ENCODE measurements around the gene PLIN1. TPM values are rescaled to one million over a fixed set of nuclear protein-coding genes. Genes with fewer than 3 reads are reported as not detected.

The PLIN1 gene
- total RNA-seq, 1 experiment from 2014 or later: 0.09 TPM

DNA sequence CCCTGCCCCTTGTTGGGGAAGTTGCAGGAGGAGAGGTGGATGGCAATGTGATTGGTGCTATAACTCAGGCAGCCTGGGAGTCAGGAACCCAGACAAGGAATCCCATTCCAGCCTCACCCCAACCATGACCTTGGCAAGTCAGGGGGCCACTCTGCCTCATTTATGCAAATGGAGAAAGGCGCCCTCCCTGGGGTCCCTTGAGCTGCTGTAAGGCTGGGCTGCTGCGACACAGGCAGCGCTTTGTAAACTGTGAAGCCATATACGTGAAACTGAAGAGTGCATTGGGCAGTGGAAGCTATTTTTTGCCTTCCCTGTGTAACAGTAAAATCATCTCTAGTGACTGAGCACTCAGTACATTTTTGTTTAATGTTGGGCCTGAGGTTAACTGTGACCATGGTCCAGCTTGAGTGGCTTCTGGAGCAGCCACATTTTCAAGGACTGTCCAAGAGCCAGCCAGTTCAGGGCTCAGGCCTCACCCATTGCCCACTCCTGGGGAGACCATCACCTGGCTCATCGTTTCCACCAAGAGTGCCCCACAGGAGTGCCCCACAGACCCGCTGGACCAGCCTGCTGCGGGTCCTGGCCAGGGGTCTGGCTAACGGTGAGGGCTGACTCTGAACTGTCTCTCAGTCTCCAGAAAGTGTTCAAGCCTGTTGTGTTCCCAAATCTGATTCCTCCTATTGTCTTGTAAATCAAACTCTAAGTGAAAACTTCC is 51.8 kb downstream of the PLIN1 start:
- Mint-ChIP-seq H3K4me3 (ENCODE audit: unreplicated experiment) (no peak overlapping the region), H3K9me3 (ENCODE audit: unreplicated experiment) (no peaks in the 10 kb centered on the region), H3K27ac (ENCODE audit: low read depth, unreplicated experiment) (no peak overlapping the region), H3K27me3 (ENCODE audit: insufficient read depth, unreplicated experiment) (no peaks in the 10 kb centered on the region), H3K36me3 (ENCODE audit: insufficient read depth, unreplicated experiment) (peaks cover 39% of the 10 kb centered on the region), H3K4me1 (ENCODE audit: insufficient read depth, unreplicated experiment) (no peaks in the 10 kb centered on the region)
- POLR2A ChIA-PET: no interaction called here
- no peak for DNase-seq (ENCODE audit: unreplicated experiment)
- BruUV-seq (replicated peaks): no TSS peak
- intact Hi-C loops (cut with micrococcal nuclease): no loop called here
- no peak for TF ChIP-seq CTCF (IDR thresholded peaks at IDR 0.05; ENCODE audit: unreplicated experiment)
- CTCF ChIA-PET: interaction anchor here (1.5 kb wide), 1 partner anchor 9 kb away, joined by 4 read pairs; no protein-coding TSS in a partner anchor

GRCh38 chr15:89625716-89626115 is 53.5 kb downstream of the PLIN1 start:
- ChIA-PET CTCF (interaction anchor here (1.4 kb wide), 1 partner anchor 22 kb away, joined by 3 read pairs; no protein-coding TSS in a partner anchor), POLR2A (no interaction called here)
- intact Hi-C loops (cut with micrococcal nuclease): no loop called here
- Mint-ChIP-seq H3K36me3 (ENCODE audit: insufficient read depth, unreplicated experiment) (peaks cover 46% of the 10 kb centered on the region), H3K4me1 (ENCODE audit: insufficient read depth, unreplicated experiment) (no peaks in the 10 kb centered on the region), H3K27me3 (ENCODE audit: insufficient read depth, unreplicated experiment) (no peaks in the 10 kb centered on the region), H3K27ac (ENCODE audit: low read depth, unreplicated experiment) (no peak overlapping the region), H3K4me3 (ENCODE audit: unreplicated experiment) (no peak overlapping the region), H3K9me3 (ENCODE audit: unreplicated experiment) (no peaks in the 10 kb centered on the region)
- no TSS peak for BruUV-seq (replicated peaks)
- no peak for TF ChIP-seq CTCF (IDR thresholded peaks at IDR 0.05; ENCODE audit: unreplicated experiment)
- DNase-seq (ENCODE audit: unreplicated experiment): no peak

- no peaks in the 10 kb centered on the region for H3K4me1 Mint-ChIP-seq (ENCODE audit: insufficient read depth, unreplicated experiment)
- CTCF ChIA-PET: interaction anchor here (0.6 kb wide), 1 partner anchor 200 kb away, joined by 5 read pairs; no protein-coding TSS in a partner anchor
- no TSS peak for BruUV-seq (replicated peaks)
Measured at GRCh38 chr15:89623165-89623564, 56.0 kb downstream of the PLIN1 start.

More at GRCh38 chr15:89623165-89623564, 56.0 kb downstream of the PLIN1 start:
- Mint-ChIP-seq H3K9me3 (ENCODE audit: unreplicated experiment) (no peaks in the 10 kb centered on the region), H3K27ac (ENCODE audit: low read depth, unreplicated experiment) (no peak overlapping the region), H3K36me3 (ENCODE audit: insufficient read depth, unreplicated experiment) (peaks cover 47% of the 10 kb centered on the region), H3K4me3 (ENCODE audit: unreplicated experiment) (no peak overlapping the region), H3K27me3 (ENCODE audit: insufficient read depth, unreplicated experiment) (no peaks in the 10 kb centered on the region)
- no peak for DNase-seq (ENCODE audit: unreplicated experiment)
- TF ChIP-seq CTCF (IDR thresholded peaks at IDR 0.05; ENCODE audit: unreplicated experiment): no peak
- POLR2A ChIA-PET: interaction anchor here (0.7 to 1.0 kb wide), 4 partner anchors 20 to 116 kb away, joined by 3 read pairs; no protein-coding TSS in a partner anchor
- intact Hi-C loops (cut with micrococcal nuclease): no loop called here
